DND-41 (cell line): ENCODE results near the gene EGFL6.

ENCODE experiments used
- ATAC-seq: fragments of 200-7000 bp; cut with Tn5 transposase; 3 replicates; pipeline ENCODE4 v1.9.1; 2021; ENCODE audit warnings: low read depth; ENCODE audit not compliant: insufficient read depth
- DNase-seq: peaks from one replicate; pipeline ENCODE4 v3.0.0-alpha.2; 2020
- H2AFZ ChIP-seq: 2 replicates; pipeline ENCODE4 v1.6.0; 2012; ENCODE audit warnings: low read depth, low read length
- H3K27ac ChIP-seq: 2 replicates; pipeline ENCODE4 v1.5.1; 2012; ENCODE audit warnings: low read length, inconsistent platforms
- H3K27me3 ChIP-seq: fragments of 200-600 bp; sonication (generic); 2 replicates; pipeline ENCODE4 v1.6.0; 2012; ENCODE audit warnings: low read length, mild to moderate bottlenecking, inconsistent platforms; ENCODE audit not compliant: insufficient read depth, poor library complexity
- H3K36me3 ChIP-seq: 2 replicates; pipeline ENCODE4 v1.5.1; 2012; ENCODE audit warnings: low read length, inconsistent platforms; ENCODE audit not compliant: insufficient read depth
- H3K4me1 ChIP-seq: 2 replicates; pipeline ENCODE4 v1.5.1; 2012; ENCODE audit warnings: mild to moderate bottlenecking, low read length; ENCODE audit not compliant: insufficient read depth
- H3K4me2 ChIP-seq: 2 replicates; pipeline ENCODE4 v1.6.0; 2012; ENCODE audit warnings: mild to moderate bottlenecking, moderate library complexity, low read length, inconsistent platforms; ENCODE audit not compliant: insufficient read depth
- H3K4me3 ChIP-seq, 2 experiments: fragments of 200-600 bp in 1 of 2; shearing (Covaris generic) in 1 of 2; 2 replicates each; pipeline ENCODE4 v1.5.1; 2012 to 2016; ENCODE audit warnings: inconsistent platforms in 2 of 2, low read length in 2 of 2, mild to moderate bottlenecking in 2 of 2, low read depth in 1 of 2, moderate library complexity in 1 of 2
- H3K79me2 ChIP-seq: 2 replicates; pipeline ENCODE4 v1.6.0; 2012; ENCODE audit warnings: low read length, inconsistent platforms; ENCODE audit not compliant: insufficient read depth
- H3K9ac ChIP-seq: 2 replicates; pipeline ENCODE4 v1.6.0; 2012; ENCODE audit warnings: low read depth, mild to moderate bottlenecking, inconsistent platforms, low read length, moderate library complexity
- H3K9me3 ChIP-seq: 2 replicates; pipeline ENCODE4 v1.5.1; 2012; ENCODE audit warnings: low read length, moderate library complexity, mild to moderate bottlenecking, inconsistent platforms; ENCODE audit not compliant: insufficient read depth, severe bottlenecking
- H4K20me1 ChIP-seq: 2 replicates; pipeline ENCODE4 v1.6.0; 2012; ENCODE audit warnings: low read length; ENCODE audit not compliant: insufficient read depth
- CTCF ChIP-seq: IDR thresholded peaks from 2 replicates; pipeline ENCODE4 v1.5.1; 2012; ENCODE audit warnings: borderline replicate concordance, low read length, moderate library complexity, mild to moderate bottlenecking; ENCODE audit not compliant: poor library complexity, severe bottlenecking; ENCODE audit errors: extremely low read depth
- EZH2 ChIP-seq: IDR thresholded peaks from 3 replicates; pipeline ENCODE4 v1.6.1; 2012; ENCODE audit warnings: borderline replicate concordance, low read depth, mild to moderate bottlenecking, moderate library complexity, low read length, inconsistent platforms; ENCODE audit not compliant: severe bottlenecking

EGFL6 gene

GRCh38 chrX:13522811-13523210 is 46.6 kb upstream of the EGFL6 start:
- no peak overlapping the region for H3K4me2 ChIP-seq
- no peak overlapping the region for H3K4me3 ChIP-seq
- no peak for ATAC-seq
- H2AFZ ChIP-seq = no peak overlapping the region
- no peak for DNase-seq
- TF ChIP-seq EZH2 (no peak), CTCF (no peak)
- no peaks in the 10 kb centered on the region for H3K27me3 ChIP-seq
- H3K36me3 ChIP-seq = no peaks in the 10 kb centered on the region
- no peak overlapping the region for H3K27ac ChIP-seq
- no peaks in the 10 kb centered on the region for H3K79me2 ChIP-seq
- no peaks in the 10 kb centered on the region for H3K4me1 ChIP-seq
- no peaks in the 10 kb centered on the region for H4K20me1 ChIP-seq
- no peak overlapping the region for H3K9ac ChIP-seq
- no peaks in the 10 kb centered on the region for H3K9me3 ChIP-seq

GRCh38 chrX:13533726-13534125 is 35.7 kb upstream of the EGFL6 start:
- no peak for TF ChIP-seq EZH2
- TF ChIP-seq CTCF = no peak
- DNase-seq = no peak
- Histone ChIP-seq H3K4me1 (no peaks in the 10 kb centered on the region), H3K79me2 (no peaks in the 10 kb centered on the region), H3K4me2 (no peak overlapping the region), H3K9ac (no peak overlapping the region), H3K4me3 (no peak overlapping the region), H3K9me3 (no peaks in the 10 kb centered on the region), H4K20me1 (no peaks in the 10 kb centered on the region), H3K27ac (no peak overlapping the region), H3K36me3 (no peaks in the 10 kb centered on the region), H2AFZ (no peak overlapping the region), H3K27me3 (no peaks in the 10 kb centered on the region)
- ATAC-seq = no peak

- Histone ChIP-seq H3K9ac (no peak overlapping the region), H4K20me1 (no peaks in the 10 kb centered on the region), H3K9me3 (no peaks in the 10 kb centered on the region), H3K27ac (no peak overlapping the region), H3K79me2 (no peaks in the 10 kb centered on the region), H3K4me1 (no peaks in the 10 kb centered on the region), H2AFZ (no peak overlapping the region), H3K27me3 (no peaks in the 10 kb centered on the region), H3K4me2 (no peak overlapping the region), H3K4me3 (no peak overlapping the region), H3K36me3 (no peaks in the 10 kb centered on the region)
- TF ChIP-seq CTCF = no peak
- no peak for TF ChIP-seq EZH2
- no peak for ATAC-seq
- no peak for DNase-seq
Measured at GRCh38 chrX:13535376-13536165, 33.8 kb upstream of the EGFL6 start.
